SK-N-SH treated with all-trans-retinoic acid at 6 μM for 48 hours (cell line): ENCODE results near the gene PAPPA.

Experiments used
- ATAC-seq: fragments of 200-7000 bp; cut with Tn5 transposase; 3 replicates; pipeline ENCODE4 v1.9.1; 2020; ENCODE audit warnings: mild to moderate bottlenecking, moderate library complexity
- ARNTL ChIP-seq: fragments of 450-650 bp; formaldehyde crosslinking; IDR thresholded peaks from 2 replicates; pipeline ENCODE4 v1.5.0; 2020; ENCODE audit warnings: low read depth, mild to moderate bottlenecking, moderate library complexity, borderline replicate concordance
- BACH2 ChIP-seq: fragments of 250-450 bp; sonication (Bioruptor Pico); IDR thresholded peaks from 2 replicates; pipeline ENCODE4 v1.9.0; 2021; ENCODE audit warnings: mild to moderate bottlenecking, borderline replicate concordance
- CSDC2 ChIP-seq: fragments of 250-450 bp; sonication (Bioruptor Pico); IDR thresholded peaks from 2 replicates; pipeline ENCODE4 v1.5.0; 2020; ENCODE audit warnings: mild to moderate bottlenecking, moderate library complexity
- ESRRG ChIP-seq: fragments of 250-450 bp; sonication (Bioruptor Pico); IDR thresholded peaks from 2 replicates; pipeline ENCODE4 v1.6.1; 2021; ENCODE audit warnings: mild to moderate bottlenecking
- GLIS3 ChIP-seq: fragments of 250-450 bp; sonication (Bioruptor Pico); IDR thresholded peaks from 2 replicates; pipeline ENCODE4 v1.5.0; 2020; ENCODE audit warnings: mild to moderate bottlenecking, moderate library complexity
- ISL1 ChIP-seq: fragments of 250-450 bp; sonication (Bioruptor Pico); IDR thresholded peaks from 2 replicates; pipeline ENCODE4 v2.1.2; 2022; ENCODE audit warnings: mild to moderate bottlenecking, moderate library complexity
- OSR1 ChIP-seq: fragments of 250-450 bp; sonication (Bioruptor Pico); IDR thresholded peaks from 2 replicates; pipeline ENCODE4 v1.8.0; 2022; ENCODE audit warnings: moderate library complexity, mild to moderate bottlenecking, inconsistent platforms
- PPARA ChIP-seq: fragments of 250-450 bp; sonication (Bioruptor Pico); IDR thresholded peaks from 2 replicates; pipeline ENCODE4 v1.5.0; 2020; ENCODE audit warnings: mild to moderate bottlenecking, borderline replicate concordance
- RARB ChIP-seq: fragments of 250-450 bp; sonication (Bioruptor Pico); IDR thresholded peaks from 2 replicates; pipeline ENCODE4 v1.8.0; 2021; ENCODE audit warnings: mild to moderate bottlenecking, moderate library complexity
- SNAI2 ChIP-seq: fragments of 250-450 bp; sonication (Bioruptor Pico); IDR thresholded peaks from 2 replicates; pipeline ENCODE4 v1.5.0; 2020; ENCODE audit warnings: mild to moderate bottlenecking, moderate library complexity
- TCF4 ChIP-seq: fragments of 250-450 bp; sonication (Bioruptor Pico); IDR thresholded peaks from 2 replicates; pipeline ENCODE4 v1.8.0; 2021; ENCODE audit warnings: mild to moderate bottlenecking, moderate library complexity, borderline replicate concordance
- TOX ChIP-seq: fragments of 250-450 bp; sonication (Bioruptor Pico); IDR thresholded peaks from 2 replicates; pipeline ENCODE4 v1.8.0; 2021; ENCODE audit warnings: mild to moderate bottlenecking, moderate library complexity, borderline replicate concordance
- ZC3H10 ChIP-seq: fragments of 250-450 bp; sonication (Bioruptor Pico); IDR thresholded peaks from 2 replicates; pipeline ENCODE4 v1.5.1; 2021; ENCODE audit warnings: mild to moderate bottlenecking, moderate library complexity
- ZFP3 ChIP-seq: fragments of 250-450 bp; sonication (Bioruptor Pico); IDR thresholded peaks from 2 replicates; pipeline ENCODE4 v1.5.0; 2020; ENCODE audit warnings: mild to moderate bottlenecking, moderate library complexity
- ZFP30 ChIP-seq: fragments of 450-650 bp; formaldehyde crosslinking; IDR thresholded peaks from 2 replicates; pipeline ENCODE4 v1.5.0; 2022; ENCODE audit warnings: mild to moderate bottlenecking, moderate library complexity
- ZNF565 ChIP-seq: fragments of 450-650 bp; formaldehyde crosslinking; conservative IDR thresholded peaks from 2 replicates; pipeline ENCODE4 v1.5.0; 2020; ENCODE audit warnings: low read depth, mild to moderate bottlenecking, moderate library complexity
- ZNF70 ChIP-seq: fragments of 450-650 bp; formaldehyde crosslinking; IDR thresholded peaks from 2 replicates; pipeline ENCODE4 v1.5.0; 2020; ENCODE audit warnings: mild to moderate bottlenecking, moderate library complexity
- TF ChIP-seq, protein P1 (sequence below): fragments of 250-450 bp; sonication (Bioruptor Pico); IDR thresholded peaks from 2 replicates; pipeline ENCODE4 v1.8.0; 2020; ENCODE audit warnings: mild to moderate bottlenecking, moderate library complexity, borderline replicate concordance
- TF ChIP-seq, protein P2 (sequence below): fragments of 250-450 bp; sonication (Bioruptor Pico); IDR thresholded peaks from 2 replicates; pipeline ENCODE4 v1.5.1; 2021; ENCODE audit warnings: mild to moderate bottlenecking, moderate library complexity
- TF ChIP-seq, protein P3 (sequence below): fragments of 250-450 bp; sonication (Bioruptor Pico); IDR thresholded peaks from 2 replicates; pipeline ENCODE4 v1.8.0; 2021; ENCODE audit warnings: low read depth, mild to moderate bottlenecking, moderate library complexity, borderline replicate concordance
- TF ChIP-seq, protein P4 (sequence below): fragments of 250-450 bp; sonication (Bioruptor Pico); IDR thresholded peaks from 2 replicates; pipeline ENCODE4 v1.5.0; 2020; ENCODE audit warnings: mild to moderate bottlenecking, moderate library complexity

The PAPPA gene

DNA sequence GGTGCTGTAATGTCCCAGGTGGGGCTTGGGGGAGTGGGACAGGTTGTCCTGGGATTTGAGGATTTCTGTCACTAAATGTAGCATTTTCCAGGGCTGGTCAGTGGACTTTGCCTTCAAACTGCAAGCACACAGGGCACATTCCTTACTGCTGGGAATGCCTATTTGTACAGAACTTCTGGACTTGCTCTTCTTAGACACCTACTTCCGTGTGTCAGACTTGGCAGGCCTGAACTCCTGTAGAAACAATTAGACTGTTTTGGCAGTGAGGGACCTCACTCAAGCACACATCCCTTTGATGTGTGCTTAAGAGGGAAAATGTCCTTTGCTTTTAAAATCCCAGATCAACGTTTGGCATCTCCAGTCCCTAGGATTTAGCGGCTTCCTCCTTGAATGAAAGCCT, 192.2 kb downstream of the PAPPA start:
- TF ChIP-seq ZNF70 (CRISPR knock-in tag) (no peak), ARNTL (CRISPR knock-in tag) (no peak), ESRRG (CRISPR knock-in tag) (no peak)
- ATAC-seq = no peak

DNA sequence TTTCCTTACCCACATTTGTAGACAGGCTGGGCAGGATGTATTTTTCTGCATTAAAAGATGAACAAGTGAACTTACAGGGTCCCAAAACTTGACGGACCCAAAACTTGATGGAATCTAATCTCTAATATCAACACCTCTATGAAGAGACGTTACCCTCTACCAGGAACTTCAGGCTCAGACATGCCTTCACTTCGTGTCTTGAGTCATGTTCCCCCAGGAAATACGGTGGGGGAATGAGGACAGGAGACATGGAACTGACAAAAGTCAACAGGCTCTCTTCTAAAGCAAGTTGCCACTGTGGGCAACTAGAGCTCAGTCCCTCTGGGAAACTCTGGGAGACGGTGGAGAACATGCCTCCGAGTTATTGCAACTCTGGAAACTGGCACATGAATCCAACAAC, 196.1 kb downstream of the PAPPA start:
- no peak for ATAC-seq
- no peak for TF ChIP-seq TOX (CRISPR knock-in tag)
- no peak for TF ChIP-seq TCF4 (CRISPR knock-in tag)
- TF ChIP-seq, protein P1, sequence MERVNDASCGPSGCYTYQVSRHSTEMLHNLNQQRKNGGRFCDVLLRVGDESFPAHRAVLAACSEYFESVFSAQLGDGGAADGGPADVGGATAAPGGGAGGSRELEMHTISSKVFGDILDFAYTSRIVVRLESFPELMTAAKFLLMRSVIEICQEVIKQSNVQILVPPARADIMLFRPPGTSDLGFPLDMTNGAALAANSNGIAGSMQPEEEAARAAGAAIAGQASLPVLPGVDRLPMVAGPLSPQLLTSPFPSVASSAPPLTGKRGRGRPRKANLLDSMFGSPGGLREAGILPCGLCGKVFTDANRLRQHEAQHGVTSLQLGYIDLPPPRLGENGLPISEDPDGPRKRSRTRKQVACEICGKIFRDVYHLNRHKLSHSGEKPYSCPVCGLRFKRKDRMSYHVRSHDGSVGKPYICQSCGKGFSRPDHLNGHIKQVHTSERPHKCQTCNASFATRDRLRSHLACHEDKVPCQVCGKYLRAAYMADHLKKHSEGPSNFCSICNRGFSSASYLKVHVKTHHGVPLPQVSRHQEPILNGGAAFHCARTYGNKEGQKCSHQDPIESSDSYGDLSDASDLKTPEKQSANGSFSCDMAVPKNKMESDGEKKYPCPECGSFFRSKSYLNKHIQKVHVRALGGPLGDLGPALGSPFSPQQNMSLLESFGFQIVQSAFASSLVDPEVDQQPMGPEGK (CRISPR knock-in tag) = no peak
- TF ChIP-seq OSR1 (CRISPR knock-in tag) = no peak
- no peak for TF ChIP-seq ARNTL (CRISPR knock-in tag)
- no peak for TF ChIP-seq PPARA
- TF ChIP-seq RARB (CRISPR knock-in tag) = no peak
- TF ChIP-seq ZNF70 (CRISPR knock-in tag) = no peak
- no peak for TF ChIP-seq GLIS3 (CRISPR knock-in tag)
- TF ChIP-seq ZFP3 (CRISPR knock-in tag) = no peak
- no peak for TF ChIP-seq ZNF565
- no peak for TF ChIP-seq BACH2 (CRISPR knock-in tag)
- no peak for TF ChIP-seq CSDC2 (CRISPR knock-in tag)
- TF ChIP-seq, protein P2, sequence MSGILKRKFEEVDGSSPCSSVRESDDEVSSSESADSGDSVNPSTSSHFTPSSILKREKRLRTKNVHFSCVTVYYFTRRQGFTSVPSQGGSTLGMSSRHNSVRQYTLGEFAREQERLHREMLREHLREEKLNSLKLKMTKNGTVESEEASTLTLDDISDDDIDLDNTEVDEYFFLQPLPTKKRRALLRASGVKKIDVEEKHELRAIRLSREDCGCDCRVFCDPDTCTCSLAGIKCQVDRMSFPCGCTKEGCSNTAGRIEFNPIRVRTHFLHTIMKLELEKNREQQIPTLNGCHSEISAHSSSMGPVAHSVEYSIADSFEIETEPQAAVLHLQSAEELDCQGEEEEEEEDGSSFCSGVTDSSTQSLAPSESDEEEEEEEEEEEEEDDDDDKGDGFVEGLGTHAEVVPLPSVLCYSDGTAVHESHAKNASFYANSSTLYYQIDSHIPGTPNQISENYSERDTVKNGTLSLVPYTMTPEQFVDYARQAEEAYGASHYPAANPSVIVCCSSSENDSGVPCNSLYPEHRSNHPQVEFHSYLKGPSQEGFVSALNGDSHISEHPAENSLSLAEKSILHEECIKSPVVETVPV (CRISPR knock-in tag) = no peak
- TF ChIP-seq, protein P3, sequence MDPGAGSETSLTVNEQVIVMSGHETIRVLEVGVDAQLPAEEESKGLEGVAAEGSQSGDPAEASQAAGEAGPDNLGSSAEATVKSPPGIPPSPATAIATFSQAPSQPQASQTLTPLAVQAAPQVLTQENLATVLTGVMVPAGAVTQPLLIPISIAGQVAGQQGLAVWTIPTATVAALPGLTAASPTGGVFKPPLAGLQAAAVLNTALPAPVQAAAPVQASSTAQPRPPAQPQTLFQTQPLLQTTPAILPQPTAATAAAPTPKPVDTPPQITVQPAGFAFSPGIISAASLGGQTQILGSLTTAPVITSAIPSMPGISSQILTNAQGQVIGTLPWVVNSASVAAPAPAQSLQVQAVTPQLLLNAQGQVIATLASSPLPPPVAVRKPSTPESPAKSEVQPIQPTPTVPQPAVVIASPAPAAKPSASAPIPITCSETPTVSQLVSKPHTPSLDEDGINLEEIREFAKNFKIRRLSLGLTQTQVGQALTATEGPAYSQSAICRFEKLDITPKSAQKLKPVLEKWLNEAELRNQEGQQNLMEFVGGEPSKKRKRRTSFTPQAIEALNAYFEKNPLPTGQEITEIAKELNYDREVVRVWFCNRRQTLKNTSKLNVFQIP = no peak
- no peak for TF ChIP-seq SNAI2 (CRISPR knock-in tag)
- TF ChIP-seq ISL1 = no peak
- no peak for TF ChIP-seq ZC3H10
- TF ChIP-seq, protein P4, sequence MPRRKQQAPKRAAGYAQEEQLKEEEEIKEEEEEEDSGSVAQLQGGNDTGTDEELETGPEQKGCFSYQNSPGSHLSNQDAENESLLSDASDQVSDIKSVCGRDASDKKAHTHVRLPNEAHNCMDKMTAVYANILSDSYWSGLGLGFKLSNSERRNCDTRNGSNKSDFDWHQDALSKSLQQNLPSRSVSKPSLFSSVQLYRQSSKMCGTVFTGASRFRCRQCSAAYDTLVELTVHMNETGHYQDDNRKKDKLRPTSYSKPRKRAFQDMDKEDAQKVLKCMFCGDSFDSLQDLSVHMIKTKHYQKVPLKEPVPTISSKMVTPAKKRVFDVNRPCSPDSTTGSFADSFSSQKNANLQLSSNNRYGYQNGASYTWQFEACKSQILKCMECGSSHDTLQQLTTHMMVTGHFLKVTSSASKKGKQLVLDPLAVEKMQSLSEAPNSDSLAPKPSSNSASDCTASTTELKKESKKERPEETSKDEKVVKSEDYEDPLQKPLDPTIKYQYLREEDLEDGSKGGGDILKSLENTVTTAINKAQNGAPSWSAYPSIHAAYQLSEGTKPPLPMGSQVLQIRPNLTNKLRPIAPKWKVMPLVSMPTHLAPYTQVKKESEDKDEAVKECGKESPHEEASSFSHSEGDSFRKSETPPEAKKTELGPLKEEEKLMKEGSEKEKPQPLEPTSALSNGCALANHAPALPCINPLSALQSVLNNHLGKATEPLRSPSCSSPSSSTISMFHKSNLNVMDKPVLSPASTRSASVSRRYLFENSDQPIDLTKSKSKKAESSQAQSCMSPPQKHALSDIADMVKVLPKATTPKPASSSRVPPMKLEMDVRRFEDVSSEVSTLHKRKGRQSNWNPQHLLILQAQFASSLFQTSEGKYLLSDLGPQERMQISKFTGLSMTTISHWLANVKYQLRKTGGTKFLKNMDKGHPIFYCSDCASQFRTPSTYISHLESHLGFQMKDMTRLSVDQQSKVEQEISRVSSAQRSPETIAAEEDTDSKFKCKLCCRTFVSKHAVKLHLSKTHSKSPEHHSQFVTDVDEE = no peak

DNA sequence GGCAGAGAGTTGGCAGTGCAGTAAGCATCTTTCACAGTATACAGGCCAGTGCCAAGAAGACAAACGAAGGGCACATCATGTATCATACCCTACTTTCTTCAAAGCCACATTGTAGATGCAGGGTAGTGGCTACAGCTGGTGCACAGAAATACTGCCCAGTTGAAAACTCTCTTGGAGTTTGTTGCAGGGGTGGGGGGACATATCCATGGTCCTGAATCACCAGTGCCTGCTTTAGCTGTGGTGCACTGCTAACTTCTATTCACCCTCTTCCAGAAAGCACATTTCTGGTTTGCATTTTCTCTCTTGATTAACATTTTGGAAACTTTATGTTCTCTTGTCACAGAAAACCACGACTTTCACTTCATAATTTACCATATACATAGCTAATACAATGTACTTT, 196.6 kb downstream of the PAPPA start:
- no peak for TF ChIP-seq PPARA
- no peak for TF ChIP-seq TCF4 (CRISPR knock-in tag)
- TF ChIP-seq, protein P1 (CRISPR knock-in tag) = no peak
- TF ChIP-seq SNAI2 (CRISPR knock-in tag) = no peak
- TF ChIP-seq BACH2 (CRISPR knock-in tag) = no peak
- no peak for TF ChIP-seq ISL1
- no peak for TF ChIP-seq ZNF565
- no peak for ATAC-seq

- ATAC-seq = no peak
- TF ChIP-seq, protein P4 = no peak
- TF ChIP-seq SNAI2 (CRISPR knock-in tag) = no peak
- TF ChIP-seq BACH2 (CRISPR knock-in tag) = no peak
- TF ChIP-seq ZFP30 (CRISPR knock-in tag) = no peak
- TF ChIP-seq, protein P2 (CRISPR knock-in tag) = no peak
- no peak for TF ChIP-seq ESRRG (CRISPR knock-in tag)
- no peak for TF ChIP-seq ZC3H10
Measured at GRCh38 chr9:116352958-116353357, 199.4 kb downstream of the PAPPA start.
